Measurements from ENCODE around the gene KLHDC8A. TPM values are rescaled to one million over a fixed set of nuclear protein-coding genes. Genes with fewer than 3 reads are reported as not detected.

Gene KLHDC8A
- total and polyA plus RNA-seq, 8 donors, result 0.28 to 5.4 (median 0.81) TPM

GRCh38 chr1:205382561-205382960, 25.8 kb upstream of the KLHDC8A start:
- Histone ChIP-seq H3K4me1 (peaks cover 0 to 5% (median 0%) of the 10 kb centered on the region in 3 donors), H3K27me3 (no peaks in the 10 kb centered on the region), H3K4me3 (no peak overlapping the region), H3K27ac (no peak overlapping the region), H3K9me3 (no peaks in the 10 kb centered on the region), H3K36me3 (no peaks in the 10 kb centered on the region)
- FAIRE-seq, result no peak
- DNase-seq, result no peak
- ATAC-seq, result no peak
- 86 to 90% methylated on average over 4 of the region's 4 CpGs for WGBS, 2 donors
- intact Hi-C loops (cut with DNase I), result no loop called here
- no peak for TF ChIP-seq CTCF (IDR thresholded peaks at IDR 0.05)

GRCh38 chr1:205381305-205381704, 24.6 kb upstream of the KLHDC8A start:
- Histone ChIP-seq H3K4me3 (no peak overlapping the region), H3K4me1 (peaks cover 0 to 5% (median 0%) of the 10 kb centered on the region in 3 donors), H3K27me3 (no peaks in the 10 kb centered on the region), H3K36me3 (no peaks in the 10 kb centered on the region), H3K27ac (no peak overlapping the region), H3K9me3 (no peaks in the 10 kb centered on the region)
- no peak for DNase-seq
- 79% methylated on average over 6 of the region's 6 CpGs for WGBS, 2 donors
- no peak for FAIRE-seq
- intact Hi-C loops (cut with DNase I), result no loop called here
- no peak for TF ChIP-seq CTCF (IDR thresholded peaks at IDR 0.05)
- ATAC-seq, result peak in 3 of 4 donors; percentile 35 to 73 (median 53)

GRCh38 chr1:205380882-205381281, 24.2 kb upstream of the KLHDC8A start:
- H3K4me3 ChIP-seq, result no peak overlapping the region
- intact Hi-C loops (cut with DNase I), result no loop called here
- H3K9me3 ChIP-seq, result no peaks in the 10 kb centered on the region
- no peaks in the 10 kb centered on the region for H3K27me3 ChIP-seq
- no peak for TF ChIP-seq CTCF (IDR thresholded peaks at IDR 0.05)
- no peak overlapping the region for H3K27ac ChIP-seq
- H3K36me3 ChIP-seq, result no peaks in the 10 kb centered on the region
- FAIRE-seq, result no peak
- peaks cover 0 to 5% (median 3%) of the 10 kb centered on the region in 3 donors for H3K4me1 ChIP-seq
- 17 to 18% methylated on average over 2 of the region's 2 CpGs for WGBS, 2 donors
- DNase-seq, result no peak
- peak in 2 of 4 donors; percentile 26 to 64 for ATAC-seq

- Histone ChIP-seq H3K27me3 (no peaks in the 10 kb centered on the region), H3K4me3 (no peak overlapping the region), H3K4me1 (peaks cover 0 to 14% (median 13%) of the 10 kb centered on the region in 3 donors), H3K36me3 (no peaks in the 10 kb centered on the region), H3K27ac (no peak overlapping the region), H3K9me3 (no peaks in the 10 kb centered on the region)
- DNase-seq, result no peak
- TF ChIP-seq CTCF (IDR thresholded peaks at IDR 0.05), result no peak
- FAIRE-seq, result no peak
- intact Hi-C loops (cut with DNase I), result no loop called here
- ATAC-seq, result no peak
- WGBS, 2 donors, result 80 to 84% methylated on average over 8 of the region's 8 CpGs
Observed at GRCh38 chr1:205379056-205379455, 22.3 kb upstream of the KLHDC8A start.

- H3K4me3 ChIP-seq, result no peak overlapping the region
- 95% methylated on average over 3 of the region's 3 CpGs for WGBS, 2 donors
- no peak for FAIRE-seq
- no peak for TF ChIP-seq CTCF (IDR thresholded peaks at IDR 0.05)
- H3K9me3 ChIP-seq, result no peaks in the 10 kb centered on the region
- no peaks in the 10 kb centered on the region for H3K27me3 ChIP-seq
- DNase-seq, result no peak
- no peak overlapping the region for H3K27ac ChIP-seq
- H3K36me3 ChIP-seq, result no peaks in the 10 kb centered on the region
- peaks cover 11 to 31% (median 25%) of the 10 kb centered on the region in 3 donors for H3K4me1 ChIP-seq
- intact Hi-C loops (cut with DNase I), result no loop called here
- no peak for ATAC-seq
Observed at GRCh38 chr1:205377355-205377754, 20.6 kb upstream of the KLHDC8A start.
